Activated CD4-positive, alpha-beta T cell treated with anti-CD3 and anti-CD28 coated beads for 4 hours (primary cell): ENCODE measurements around the gene TBC1D1.

Source experiments
- DNase-seq, 2 donors: peaks; one replicate each; pipeline ENCODE4 v3.0.0-alpha.2; 2020

TBC1D1 gene

GRCh38 chr4:37995299-37995821 is 104.5 kb downstream of the TBC1D1 start:
- no peak for DNase-seq

DNA sequence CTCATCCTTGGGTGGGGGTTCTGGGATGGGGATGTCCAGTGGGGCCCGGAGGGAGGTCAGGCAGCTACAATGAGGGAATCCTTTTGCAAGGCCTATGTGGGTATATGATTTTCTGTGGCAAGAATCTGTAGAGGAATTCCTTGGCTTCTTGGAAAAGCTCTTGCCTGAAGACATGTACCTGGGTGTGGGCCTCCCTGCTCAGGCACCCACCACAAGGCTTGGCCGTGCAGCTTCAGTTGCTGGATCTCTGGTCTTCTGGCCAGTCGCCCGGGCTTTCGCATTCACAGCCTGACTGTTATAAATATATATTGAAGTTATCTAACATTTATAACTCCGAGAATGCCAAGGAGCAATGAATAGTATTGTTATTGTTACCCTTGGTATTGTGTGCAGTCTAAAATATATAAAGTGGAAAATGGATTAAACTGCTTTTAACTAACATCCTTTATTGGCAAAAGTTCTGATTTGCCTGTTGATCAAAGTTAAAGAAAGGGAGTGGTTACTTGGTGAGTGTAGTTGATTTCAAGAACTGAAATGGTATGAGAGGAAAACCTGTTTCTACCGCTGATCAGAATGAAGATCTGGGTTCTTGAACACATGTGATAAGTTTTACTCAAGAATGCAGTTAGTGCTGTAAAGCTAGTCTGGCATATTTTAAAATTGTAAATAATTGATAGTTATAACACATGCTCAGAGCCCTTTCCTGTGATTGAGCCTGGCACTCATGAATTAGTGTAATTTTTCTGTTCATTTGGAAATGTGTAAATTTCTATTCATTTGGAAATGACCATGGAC is 105.3 kb downstream of the TBC1D1 start:
- DNase-seq, result no peak

- no peak for DNase-seq
Measured at GRCh38 chr4:37998226-37998625, 107.3 kb downstream of the TBC1D1 start.

- DNase-seq, result no peak
Measured at GRCh38 chr4:37999000-37999716, 108.3 kb downstream of the TBC1D1 start.

DNA sequence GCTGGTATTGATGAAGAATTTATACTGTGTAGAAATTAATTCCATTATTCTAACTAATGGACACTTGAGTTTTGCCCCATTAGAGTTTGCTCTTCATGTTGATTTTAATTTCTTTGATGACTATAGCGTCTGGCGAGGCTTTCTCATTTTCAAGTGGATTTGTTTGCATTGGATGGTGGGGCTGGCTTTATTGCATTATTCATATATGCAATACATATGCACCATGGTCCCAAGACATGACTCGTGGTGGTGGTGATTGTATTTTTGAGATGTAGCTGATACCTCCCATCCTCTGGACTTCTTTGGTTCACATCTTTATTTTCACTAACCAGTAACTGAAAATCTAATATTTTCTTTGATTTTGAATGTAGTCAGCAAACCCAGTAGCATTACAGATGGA is 109.1 kb downstream of the TBC1D1 start:
- DNase-seq, result no peak

- no peak for DNase-seq
Measured at GRCh38 chr4:38001927-38002326, 111.0 kb downstream of the TBC1D1 start.

GRCh38 chr4:38002451-38003071 is 111.7 kb downstream of the TBC1D1 start:
- no peak for DNase-seq

DNA sequence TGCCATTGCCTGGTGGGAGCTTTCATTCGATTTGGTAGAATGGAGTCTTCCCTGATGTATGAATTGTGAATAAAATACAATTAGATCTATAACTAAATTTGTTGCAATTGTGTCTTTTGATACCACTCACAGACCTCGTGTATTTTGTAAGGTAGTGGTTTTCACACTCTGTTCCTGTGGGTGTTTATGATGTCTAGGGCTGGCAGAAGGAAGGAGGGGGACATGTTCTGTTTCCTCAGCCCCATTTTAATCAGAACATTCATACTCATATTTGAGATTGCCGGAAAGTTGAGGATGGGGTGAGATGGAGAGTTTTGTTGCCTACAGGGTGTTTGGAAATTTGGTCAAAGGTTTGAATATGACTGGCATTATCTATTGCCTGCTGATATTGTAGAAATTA is 112.2 kb downstream of the TBC1D1 start:
- no peak for DNase-seq

DNA sequence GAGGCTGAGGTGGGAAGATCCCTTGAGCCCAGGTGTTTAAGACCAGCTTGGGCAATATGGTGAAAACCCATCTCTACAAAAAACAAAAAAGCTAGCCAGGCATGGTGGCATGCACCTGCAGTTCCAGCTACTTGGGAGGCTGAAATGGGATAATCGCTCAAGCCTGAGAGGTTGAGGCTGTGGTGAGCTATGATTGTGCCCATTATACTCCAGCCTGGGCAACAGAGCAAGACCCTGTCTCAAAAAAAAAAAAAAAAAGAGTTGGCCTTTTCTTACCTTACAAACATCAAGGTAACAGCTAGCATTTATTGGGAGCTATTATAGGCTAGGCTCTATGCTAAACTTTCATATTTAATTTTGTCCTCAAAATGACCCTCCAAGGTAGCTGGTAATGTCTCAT is 112.7 kb downstream of the TBC1D1 start:
- no peak for DNase-seq

- no peak for DNase-seq
Measured at GRCh38 chr4:38004062-38004461, 113.2 kb downstream of the TBC1D1 start.

DNA sequence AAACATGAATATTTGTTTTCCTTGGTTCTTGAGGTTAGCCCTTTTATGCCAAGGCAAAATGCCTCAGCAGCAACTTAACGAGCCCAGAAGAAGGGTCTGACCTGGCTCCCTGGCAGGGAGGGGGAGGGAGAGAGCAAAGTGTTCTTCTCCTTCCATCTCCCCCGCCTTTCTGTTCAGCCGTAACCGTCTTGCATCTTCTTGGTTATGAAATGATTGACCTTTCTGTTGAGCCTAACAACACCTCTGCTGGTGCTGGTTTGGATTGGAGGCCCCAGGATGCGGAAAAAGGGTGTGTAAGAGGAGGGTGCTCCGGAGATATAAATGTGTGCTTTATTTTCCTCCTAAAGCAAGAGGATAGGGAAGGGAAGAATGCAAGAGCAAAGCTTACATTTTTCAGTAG is 114.0 kb downstream of the TBC1D1 start:
- DNase-seq, result no peak

- DNase-seq, result no peak
Measured at GRCh38 chr4:38005637-38006036, 114.8 kb downstream of the TBC1D1 start.

GRCh38 chr4:38007645-38008044 is 116.8 kb downstream of the TBC1D1 start:
- no peak for DNase-seq

DNA sequence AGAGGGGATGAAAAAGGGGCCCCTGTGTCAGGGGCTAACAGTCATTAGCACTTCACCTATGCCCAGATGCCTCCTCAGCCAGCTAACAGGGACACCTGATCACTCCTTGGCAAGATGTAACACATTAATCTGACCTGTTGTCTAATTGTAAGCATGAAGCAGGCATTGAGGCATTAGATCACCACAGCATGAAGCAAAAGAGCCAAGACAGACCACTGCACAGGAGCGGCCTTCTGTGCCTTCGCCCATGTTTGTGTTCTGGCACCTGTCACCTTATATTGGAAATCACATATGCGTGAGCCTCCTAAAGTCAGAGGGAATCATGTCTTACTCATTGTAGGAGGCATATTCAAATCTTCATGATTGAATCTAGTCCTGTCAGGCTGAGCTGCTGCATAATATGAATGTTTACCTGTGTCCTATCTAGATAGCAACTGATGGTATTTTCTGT is 117.7 kb downstream of the TBC1D1 start:
- DNase-seq, result no peak

DNA sequence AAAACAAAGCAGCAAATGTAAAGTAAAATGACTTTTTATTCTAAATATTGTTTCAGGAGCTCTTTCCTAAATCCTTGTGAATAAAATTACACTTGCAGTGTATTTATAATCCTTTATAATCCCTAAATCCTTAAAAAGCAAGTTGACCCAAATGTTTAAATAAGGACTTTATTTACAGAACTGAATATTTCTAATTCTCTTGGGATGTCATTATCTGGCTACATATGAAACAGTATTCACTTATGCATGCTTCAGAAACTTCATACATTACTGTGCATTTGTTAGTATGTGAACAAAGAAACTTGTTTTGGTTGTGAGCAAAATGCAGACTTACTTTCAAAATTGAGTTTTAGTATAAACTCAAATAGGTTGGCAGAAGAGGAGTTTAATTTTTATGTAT is 118.5 kb downstream of the TBC1D1 start:
- DNase-seq, result no peak

DNA sequence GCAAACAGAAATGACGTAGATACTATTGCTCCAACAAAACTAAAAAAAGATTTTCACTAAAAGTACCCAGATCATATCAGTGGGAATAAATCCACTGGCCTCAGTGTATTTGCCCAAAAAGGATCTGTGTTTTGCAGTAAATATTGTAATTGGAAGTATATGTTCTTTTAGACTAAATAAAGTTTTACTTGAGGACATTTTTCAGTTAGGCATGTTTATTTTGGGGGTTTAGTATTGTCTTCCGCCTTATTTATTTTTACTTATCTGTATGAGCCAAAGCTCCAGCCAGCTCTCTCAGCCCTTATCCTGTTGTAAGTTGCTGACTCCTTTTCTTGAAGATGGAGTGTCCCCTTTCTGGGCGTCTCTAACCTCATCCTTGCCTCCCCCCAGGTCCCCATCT is 119.1 kb downstream of the TBC1D1 start:
- no peak for DNase-seq

GRCh38 chr4:38011511-38012162 is 120.8 kb downstream of the TBC1D1 start:
- DNase-seq, result no peak

DNA sequence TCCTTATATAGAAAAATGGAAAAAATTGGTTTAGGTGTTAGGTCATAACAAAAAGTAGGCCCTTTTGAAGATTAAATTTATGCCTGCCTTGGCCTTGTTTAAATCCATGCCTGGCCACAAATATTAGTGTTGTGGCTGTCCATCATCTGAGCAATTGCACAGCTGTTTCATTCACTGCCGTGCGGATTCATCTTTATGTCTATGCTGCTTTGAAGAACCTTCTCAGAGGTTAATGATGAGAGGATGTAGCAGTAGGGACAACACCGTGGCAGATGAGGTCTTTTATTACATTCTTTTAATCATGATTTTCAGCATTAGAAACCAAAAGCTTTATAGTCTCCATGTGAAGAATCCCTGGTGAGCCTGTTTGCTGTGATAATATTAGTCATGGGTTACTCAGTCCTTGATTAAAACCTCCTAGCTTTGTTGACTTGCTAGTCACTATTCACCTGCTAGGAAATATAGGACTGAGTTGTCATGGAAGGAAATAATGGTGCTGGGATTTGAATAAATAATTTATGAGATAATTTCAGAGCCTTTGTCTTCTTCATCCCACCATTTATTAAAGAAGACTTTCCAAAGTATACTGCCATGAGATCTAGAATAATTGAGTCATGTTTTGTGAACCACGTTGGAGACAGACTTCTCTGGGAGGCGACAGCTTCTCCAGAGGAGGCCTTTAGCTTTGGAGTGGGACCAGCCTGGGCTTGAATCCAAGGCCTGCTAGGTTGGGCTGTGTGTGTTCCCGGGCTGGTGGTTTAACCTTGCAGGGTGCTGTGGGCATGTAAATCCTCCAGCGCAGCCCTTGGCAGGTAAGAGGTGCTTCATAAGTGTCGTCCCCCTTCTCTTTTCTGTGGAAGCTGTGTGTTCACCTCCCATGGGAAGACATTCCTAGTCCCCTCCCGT is 122.8 kb downstream of the TBC1D1 start:
- no peak for DNase-seq

GRCh38 chr4:38014421-38014852 is 123.6 kb downstream of the TBC1D1 start:
- no peak for DNase-seq

DNA sequence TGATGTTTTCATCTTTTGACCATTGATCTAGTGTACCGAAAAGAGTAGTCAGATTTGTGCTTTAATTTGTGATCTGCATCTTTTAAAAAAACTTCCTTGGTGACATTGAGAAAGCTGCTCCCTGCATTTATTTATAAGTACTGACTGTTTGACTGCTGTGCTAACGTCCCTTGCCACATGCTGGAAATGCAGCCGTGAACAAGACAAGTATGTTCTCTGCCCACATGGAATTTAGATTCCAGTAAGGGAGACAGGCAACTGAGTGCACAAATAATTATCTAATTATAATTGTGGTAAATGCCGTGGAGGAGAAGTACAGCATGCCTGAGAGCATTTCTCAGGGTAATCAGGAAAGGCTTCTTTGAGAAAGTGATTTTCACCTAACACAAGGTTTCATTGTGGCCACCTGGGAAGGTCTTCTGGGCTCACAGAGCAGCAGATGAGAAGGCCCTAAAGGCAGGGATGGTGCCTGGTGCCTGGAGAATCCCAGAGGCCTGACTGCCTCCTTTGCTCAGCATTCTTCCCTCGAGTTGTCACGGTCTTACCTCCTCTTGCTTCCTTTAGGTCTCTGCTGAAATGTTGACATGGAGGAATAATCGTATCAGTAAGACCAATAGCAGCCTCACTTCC is 125.1 kb downstream of the TBC1D1 start:
- no peak for DNase-seq

GRCh38 chr4:38016698-38017097 is 125.8 kb downstream of the TBC1D1 start:
- no peak for DNase-seq

DNA sequence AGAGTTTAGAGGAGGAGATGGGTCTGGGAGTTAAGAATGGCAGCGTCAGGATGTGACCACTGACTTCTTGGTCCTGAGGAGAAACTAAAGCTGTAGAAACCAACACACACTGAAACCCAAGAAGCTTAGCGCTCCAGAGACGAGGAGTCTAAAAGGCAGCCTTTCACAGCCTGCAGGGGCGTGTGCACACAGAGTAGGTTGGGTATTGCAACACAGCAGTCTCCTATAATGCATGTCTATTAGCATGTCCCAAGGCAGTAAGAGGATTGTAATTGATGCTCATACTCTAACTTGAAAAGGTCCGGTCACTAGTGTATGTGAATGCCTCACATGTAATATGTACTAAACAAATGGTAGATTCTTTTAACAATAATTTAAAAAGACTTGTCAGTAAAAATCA is 126.7 kb downstream of the TBC1D1 start:
- DNase-seq, result no peak
